Measurements from ENCODE around the gene CTNND2.

The CTNND2 gene

GRCh38 chr5:11227064-11227463 is 677.2 kb downstream of the CTNND2 start:
- DNase-seq (ENCODE audit: low read depth, low spot score), result no peak
- H3K36me3 ChIP-seq (ENCODE audit: control insufficient read depth, insufficient read depth, low read length), result no peaks in the 10 kb centered on the region
- no peaks in the 10 kb centered on the region for H3K9me3 ChIP-seq (ENCODE audit: control insufficient read depth, insufficient read depth, low read length)
- H3K4me1 ChIP-seq (ENCODE audit: control insufficient read depth, insufficient read depth, low read length), result no peaks in the 10 kb centered on the region
- H3K4me3 ChIP-seq (ENCODE audit: low read length), result no peak overlapping the region
- WGBS (ENCODE audit: insufficient coverage, insufficient read length), result no CpG with 5 or more reads among the region's 3 CpGs
- no peaks in the 10 kb centered on the region for H3K27me3 ChIP-seq (ENCODE audit: control insufficient read depth, insufficient read depth, low read length)
- H3K27ac ChIP-seq (ENCODE audit: low read length), result no peak overlapping the region

DNA sequence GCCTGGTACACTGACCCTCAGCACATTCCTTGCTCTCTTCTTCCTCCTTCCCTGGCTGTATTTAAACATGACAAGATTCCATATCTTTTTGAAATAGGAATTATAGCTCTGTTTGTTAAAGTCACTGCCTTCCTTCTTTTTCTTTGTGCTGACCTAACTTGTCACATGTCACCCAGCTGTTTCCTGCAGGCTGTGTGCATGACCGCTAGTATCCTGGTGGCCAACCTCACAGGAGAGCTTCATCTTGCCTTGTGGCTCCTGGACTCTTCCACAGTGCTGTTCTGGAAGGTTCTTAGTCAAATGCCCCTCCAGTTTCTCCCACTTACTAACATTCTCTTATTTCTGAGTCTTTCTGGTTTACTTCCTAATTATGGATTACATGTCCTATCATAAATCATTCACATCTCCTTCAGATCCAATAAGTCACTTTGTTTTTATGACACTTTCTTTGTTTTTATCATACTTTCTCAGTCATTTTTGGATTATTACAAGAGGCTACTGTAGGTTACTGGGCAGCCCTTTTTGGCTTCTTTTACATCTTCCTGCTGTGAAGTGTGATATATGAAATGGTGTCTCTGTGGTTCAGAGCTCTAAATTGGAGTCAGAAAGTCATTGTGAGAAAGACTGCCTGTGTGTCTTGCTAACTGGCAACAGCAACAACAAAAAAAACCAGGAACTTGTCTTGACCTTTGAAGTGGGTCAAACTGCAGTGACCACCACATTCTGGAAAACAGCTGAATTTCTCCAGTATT is 679.6 kb downstream of the CTNND2 start:
- no peak for DNase-seq (ENCODE audit: low read depth, low spot score)
- no peak overlapping the region for H3K27ac ChIP-seq (ENCODE audit: low read length)
- WGBS (ENCODE audit: insufficient coverage, insufficient read length), result no CpG with 5 or more reads among the region's 1 CpG
- no peaks in the 10 kb centered on the region for H3K36me3 ChIP-seq (ENCODE audit: control insufficient read depth, insufficient read depth, low read length)
- H3K4me3 ChIP-seq (ENCODE audit: low read length), result no peak overlapping the region
- H3K9me3 ChIP-seq (ENCODE audit: control insufficient read depth, insufficient read depth, low read length), result no peaks in the 10 kb centered on the region
- no peaks in the 10 kb centered on the region for H3K27me3 ChIP-seq (ENCODE audit: control insufficient read depth, insufficient read depth, low read length)
- H3K4me1 ChIP-seq (ENCODE audit: control insufficient read depth, insufficient read depth, low read length), result no peaks in the 10 kb centered on the region

DNA sequence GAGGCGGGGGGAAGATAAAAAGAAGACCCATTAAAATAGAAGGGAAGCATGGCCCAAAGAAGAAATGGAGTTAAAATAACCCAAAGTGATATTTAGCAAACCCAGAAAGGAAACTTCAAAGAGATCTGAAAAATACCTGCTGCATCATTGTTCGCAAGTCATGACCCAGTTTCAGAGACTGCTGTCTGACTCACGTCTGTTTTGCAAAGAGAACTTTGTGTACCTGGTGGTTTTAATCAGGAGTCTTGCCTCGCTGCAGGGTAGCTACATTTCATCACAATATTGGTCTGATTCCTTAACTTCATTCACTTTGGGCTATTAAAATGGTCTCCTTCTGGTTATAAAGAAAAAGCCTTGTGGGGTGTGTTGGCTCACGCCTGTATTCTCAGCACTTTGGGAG is 682.1 kb downstream of the CTNND2 start:
- Histone ChIP-seq H3K4me3 (ENCODE audit: low read length) (no peak overlapping the region), H3K27me3 (ENCODE audit: control insufficient read depth, insufficient read depth, low read length) (no peaks in the 10 kb centered on the region), H3K4me1 (ENCODE audit: control insufficient read depth, insufficient read depth, low read length) (no peaks in the 10 kb centered on the region), H3K36me3 (ENCODE audit: control insufficient read depth, insufficient read depth, low read length) (no peaks in the 10 kb centered on the region), H3K9me3 (ENCODE audit: control insufficient read depth, insufficient read depth, low read length) (no peaks in the 10 kb centered on the region), H3K27ac (ENCODE audit: low read length) (no peak overlapping the region)
- WGBS (ENCODE audit: insufficient coverage, insufficient read length), result no CpG with 5 or more reads among the region's 5 CpGs
- DNase-seq (ENCODE audit: low read depth, low spot score), result no peak

GRCh38 chr5:11214864-11215644 is 689.2 kb downstream of the CTNND2 start:
- Histone ChIP-seq H3K4me3 (ENCODE audit: low read length) (no peak overlapping the region), H3K9me3 (ENCODE audit: control insufficient read depth, insufficient read depth, low read length) (no peaks in the 10 kb centered on the region), H3K27ac (ENCODE audit: low read length) (no peak overlapping the region), H3K36me3 (ENCODE audit: control insufficient read depth, insufficient read depth, low read length) (no peaks in the 10 kb centered on the region), H3K27me3 (ENCODE audit: control insufficient read depth, insufficient read depth, low read length) (no peaks in the 10 kb centered on the region), H3K4me1 (ENCODE audit: control insufficient read depth, insufficient read depth, low read length) (no peaks in the 10 kb centered on the region)
- no peak for DNase-seq (ENCODE audit: low read depth, low spot score)
- no CpG with 5 or more reads among the region's 7 CpGs for WGBS (ENCODE audit: insufficient coverage, insufficient read length)

DNA sequence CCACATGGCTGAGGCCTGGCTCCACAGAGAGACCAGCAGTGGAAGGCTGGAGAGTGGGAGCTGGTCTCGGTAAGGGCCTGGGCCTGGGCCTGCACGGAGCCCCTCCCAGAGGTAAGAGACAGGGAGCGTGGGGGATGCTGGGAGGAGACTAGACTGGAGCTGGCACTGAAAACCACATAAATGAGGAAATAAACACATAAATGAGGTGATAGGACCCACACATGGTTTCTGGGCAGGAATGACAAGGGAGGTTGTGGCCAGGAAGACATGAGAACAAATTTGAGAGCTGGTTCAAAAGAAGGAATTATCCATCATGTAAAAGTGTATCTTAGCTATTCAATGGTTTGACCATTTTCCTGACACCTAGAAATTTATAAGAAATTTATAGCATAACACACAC is 691.5 kb downstream of the CTNND2 start:
- Histone ChIP-seq H3K27me3 (ENCODE audit: control insufficient read depth, insufficient read depth, low read length) (no peaks in the 10 kb centered on the region), H3K27ac (ENCODE audit: low read length) (no peak overlapping the region)
- no CpG with 5 or more reads among the region's 3 CpGs for WGBS (ENCODE audit: insufficient coverage, insufficient read length)

DNA sequence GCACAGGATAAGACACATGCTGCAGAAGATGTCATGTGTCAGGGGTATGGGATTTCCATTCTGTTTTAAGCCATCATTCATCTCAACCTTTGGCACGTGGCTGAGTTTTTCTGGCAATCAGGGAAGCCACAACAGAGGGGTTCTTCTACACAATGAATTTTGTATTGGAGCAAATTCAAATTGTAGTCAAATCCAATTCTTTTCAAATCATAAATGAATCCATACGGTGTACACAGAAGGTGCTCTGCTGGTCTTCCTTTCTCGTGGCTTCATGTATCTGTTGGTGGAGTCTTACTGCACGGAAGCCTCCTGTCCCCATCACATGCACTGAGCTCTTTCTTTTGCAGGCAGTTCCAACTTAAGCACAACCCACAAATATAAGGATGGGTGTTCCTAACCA is 706.5 kb downstream of the CTNND2 start:
- no peak overlapping the region for H3K4me3 ChIP-seq (ENCODE audit: low read length)
- whole genome bisulfite sequencing (ENCODE audit: insufficient coverage, insufficient read length), result no CpG with 5 or more reads among the region's 4 CpGs

More for the DNA sequence above, 691.5 kb downstream of the CTNND2 start:
- H3K9me3 ChIP-seq (ENCODE audit: control insufficient read depth, insufficient read depth, low read length), result no peaks in the 10 kb centered on the region
- DNase-seq (ENCODE audit: low read depth, low spot score), result no peak
- H3K4me3 ChIP-seq (ENCODE audit: low read length), result no peak overlapping the region
- no peaks in the 10 kb centered on the region for H3K4me1 ChIP-seq (ENCODE audit: control insufficient read depth, insufficient read depth, low read length)
- H3K36me3 ChIP-seq (ENCODE audit: control insufficient read depth, insufficient read depth, low read length), result no peaks in the 10 kb centered on the region

DNA sequence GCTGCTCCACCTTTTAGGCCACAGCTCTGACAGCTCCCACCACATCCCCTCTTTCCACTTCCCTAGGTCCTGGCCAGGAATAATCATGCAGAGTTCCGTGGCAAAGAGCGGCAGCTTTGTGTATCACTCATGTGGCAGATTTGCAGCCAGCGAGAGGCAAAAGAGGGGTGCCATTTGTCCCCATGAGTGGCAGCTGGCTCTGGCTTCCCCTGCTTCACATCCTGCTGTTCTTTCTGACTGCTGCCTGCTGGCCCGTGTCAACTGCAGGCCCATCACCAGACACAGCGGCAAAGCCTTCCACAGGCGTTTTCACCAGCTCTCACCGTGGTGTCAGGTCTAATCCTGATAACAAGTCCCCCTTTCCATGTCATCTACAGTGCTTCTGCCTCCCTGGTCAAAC is 712.6 kb downstream of the CTNND2 start:
- H3K9me3 ChIP-seq (ENCODE audit: control insufficient read depth, insufficient read depth, low read length), result no peaks in the 10 kb centered on the region
- DNase-seq (ENCODE audit: low read depth, low spot score), result no peak
- H3K27ac ChIP-seq (ENCODE audit: low read length), result no peak overlapping the region
- no peaks in the 10 kb centered on the region for H3K4me1 ChIP-seq (ENCODE audit: control insufficient read depth, insufficient read depth, low read length)
- no peaks in the 10 kb centered on the region for H3K36me3 ChIP-seq (ENCODE audit: control insufficient read depth, insufficient read depth, low read length)
- H3K4me3 ChIP-seq (ENCODE audit: low read length), result no peak overlapping the region
- H3K27me3 ChIP-seq (ENCODE audit: control insufficient read depth, insufficient read depth, low read length), result no peaks in the 10 kb centered on the region
- WGBS (ENCODE audit: insufficient coverage, insufficient read length), result no CpG with 5 or more reads among the region's 7 CpGs

More for the DNA sequence above, 706.5 kb downstream of the CTNND2 start:
- no peaks in the 10 kb centered on the region for H3K27me3 ChIP-seq (ENCODE audit: control insufficient read depth, insufficient read depth, low read length)
- H3K36me3 ChIP-seq (ENCODE audit: control insufficient read depth, insufficient read depth, low read length), result no peaks in the 10 kb centered on the region
- no peak for DNase-seq (ENCODE audit: low read depth, low spot score)
- H3K9me3 ChIP-seq (ENCODE audit: control insufficient read depth, insufficient read depth, low read length), result no peaks in the 10 kb centered on the region
- no peaks in the 10 kb centered on the region for H3K4me1 ChIP-seq (ENCODE audit: control insufficient read depth, insufficient read depth, low read length)
- no peak overlapping the region for H3K27ac ChIP-seq (ENCODE audit: low read length)

- WGBS (ENCODE audit: insufficient coverage, insufficient read length), result no CpG with 5 or more reads among the region's 3 CpGs
- no peaks in the 10 kb centered on the region for H3K36me3 ChIP-seq (ENCODE audit: control insufficient read depth, insufficient read depth, low read length)
- no peak overlapping the region for H3K27ac ChIP-seq (ENCODE audit: low read length)
- no peaks in the 10 kb centered on the region for H3K4me1 ChIP-seq (ENCODE audit: control insufficient read depth, insufficient read depth, low read length)
- H3K4me3 ChIP-seq (ENCODE audit: low read length), result no peak overlapping the region
- H3K9me3 ChIP-seq (ENCODE audit: control insufficient read depth, insufficient read depth, low read length), result no peaks in the 10 kb centered on the region
- peak; percentile 31 for DNase-seq (ENCODE audit: low read depth, low spot score)
- no peaks in the 10 kb centered on the region for H3K27me3 ChIP-seq (ENCODE audit: control insufficient read depth, insufficient read depth, low read length)
Measured at GRCh38 chr5:11182441-11183080, 721.7 kb downstream of the CTNND2 start.

GRCh38 chr5:11181940-11182339 is 722.3 kb downstream of the CTNND2 start:
- DNase-seq (ENCODE audit: low read depth, low spot score), result no peak
- Histone ChIP-seq H3K36me3 (ENCODE audit: control insufficient read depth, insufficient read depth, low read length) (no peaks in the 10 kb centered on the region), H3K4me1 (ENCODE audit: control insufficient read depth, insufficient read depth, low read length) (no peaks in the 10 kb centered on the region), H3K27me3 (ENCODE audit: control insufficient read depth, insufficient read depth, low read length) (no peaks in the 10 kb centered on the region), H3K9me3 (ENCODE audit: control insufficient read depth, insufficient read depth, low read length) (no peaks in the 10 kb centered on the region), H3K27ac (ENCODE audit: low read length) (no peak overlapping the region), H3K4me3 (ENCODE audit: low read length) (no peak overlapping the region)
- WGBS (ENCODE audit: insufficient coverage, insufficient read length), result 100% methylated on average over 3 of the region's 5 CpGs

DNA sequence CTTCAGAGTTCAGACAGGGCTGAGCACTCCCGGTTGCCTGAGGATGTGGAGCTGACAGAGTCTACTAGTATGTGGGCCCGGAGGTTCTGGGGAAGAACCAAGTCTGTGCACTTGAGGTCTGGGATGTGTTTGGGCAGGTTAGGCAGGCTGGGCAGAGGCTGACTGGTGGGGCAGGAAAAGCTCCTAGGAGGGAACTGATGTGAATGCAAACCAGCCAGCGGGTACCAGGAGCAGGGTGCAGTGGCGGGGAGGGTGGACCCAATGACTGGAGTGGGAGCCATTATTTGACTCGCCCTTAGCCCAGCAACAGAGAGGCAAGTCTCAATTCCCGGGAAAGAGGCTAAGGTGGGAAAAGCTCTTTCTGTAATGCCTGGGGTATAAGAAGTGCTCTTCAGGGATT is 723.4 kb downstream of the CTNND2 start:
- Histone ChIP-seq H3K36me3 (ENCODE audit: control insufficient read depth, insufficient read depth, low read length) (no peaks in the 10 kb centered on the region), H3K27me3 (ENCODE audit: control insufficient read depth, insufficient read depth, low read length) (no peaks in the 10 kb centered on the region), H3K4me1 (ENCODE audit: control insufficient read depth, insufficient read depth, low read length) (no peaks in the 10 kb centered on the region), H3K27ac (ENCODE audit: low read length) (no peak overlapping the region), H3K4me3 (ENCODE audit: low read length) (no peak overlapping the region), H3K9me3 (ENCODE audit: control insufficient read depth, insufficient read depth, low read length) (no peaks in the 10 kb centered on the region)
- WGBS (ENCODE audit: insufficient coverage, insufficient read length), result no CpG with 5 or more reads among the region's 6 CpGs
- DNase-seq (ENCODE audit: low read depth, low spot score), result no peak
